Tibial artery (tissue), 4 donors: Measurements from ENCODE around the gene ZNF563.
"Not testable (repeated sequence)": the region's sequence is repeated elsewhere in the genome, so short reads cannot be mapped to it uniquely, and the experiment has no call there.

Source experiments
- DNase-seq, 2 donors: peaks; one replicate each; pipeline ENCODE4 v3.0.0-alpha.2; 2019
- H3K27ac ChIP-seq, 2 donors: fragments of 200-600 bp; sonication (generic) in 1 of 2; 1 replicate in 1 of 2; 2 replicates in 1 of 2; pipeline ENCODE4 v1.5.1; 2018 to 2019; ENCODE audit warnings: mild to moderate bottlenecking in 1 of 2
- H3K27me3 ChIP-seq, 2 donors: fragments of 200-600 bp; sonication (generic) in 1 of 2; one replicate each; pipeline versions ENCODE4 v1.5.1 to v1.6.0; 2016 to 2019
- H3K36me3 ChIP-seq, 3 donors: fragments of 200-600 bp; sonication (generic) in 2 of 3; one replicate each; pipeline ENCODE4 v1.5.1; 2016 to 2019; ENCODE audit warnings: mild to moderate bottlenecking in 2 of 3
- H3K4me1 ChIP-seq, 4 donors: fragments of 200-600 bp; sonication (generic) in 2 of 4; 1 replicate in 3 of 4; 2 replicates in 1 of 4; pipeline ENCODE4 v1.5.1; 2016 to 2019
- H3K4me3 ChIP-seq, 2 donors: fragments of 200-600 bp; sonication (generic) in 1 of 2; 1 replicate in 1 of 2; 2 replicates in 1 of 2; pipeline ENCODE4 v1.5.1; 2018 to 2019; ENCODE audit warnings: mild to moderate bottlenecking in 2 of 2
- H3K9me3 ChIP-seq, 3 donors: fragments of 200-600 bp; sonication (generic) in 1 of 3; one replicate each; pipeline ENCODE4 v1.5.1; 2016 to 2019
- intact Hi-C: fragments of 100-400 bp; cut with DNase I; formaldehyde crosslinking; loops from one replicate; pipeline ENCODE4 v1.15.0; 2023; ENCODE audit warnings: low total_unique reads
- TF ChIP-seq, protein P1 (sequence below), 2 experiments: fragments of 200-600 bp in 1 of 2; fragments of 450-650 bp in 1 of 2; IDR thresholded peaks; one replicate each; pipeline ENCODE4 v1.5.1; 2017 to 2019; ENCODE audit warnings: antibody characterized with exemption in 2 of 2, mild to moderate bottlenecking in 1 of 2, moderate library complexity in 1 of 2

Gene ZNF563

DNA sequence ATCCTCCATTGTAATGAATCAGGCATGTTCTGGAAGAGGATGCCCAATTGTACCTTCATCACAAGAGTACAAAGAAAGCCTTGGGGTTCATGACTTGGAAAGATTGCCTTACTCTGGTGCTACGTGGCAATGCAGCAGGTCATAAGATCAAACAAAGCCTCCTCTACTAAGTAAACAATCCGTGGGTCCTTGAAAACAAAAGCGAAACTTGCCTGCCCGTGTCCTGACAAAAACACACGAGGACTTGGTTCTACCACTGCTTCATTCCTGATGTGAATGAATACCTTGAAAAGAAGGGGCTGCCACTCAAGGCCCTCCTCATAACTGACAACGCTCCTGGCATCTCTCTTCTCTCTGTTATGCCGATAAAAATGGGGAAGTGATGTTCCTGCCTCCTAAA lies 18.9 kb downstream of the ZNF563 start:
- Histone ChIP-seq H3K36me3 (peaks cover 18 to 31% (median 25%) of the 10 kb centered on the region in 3 donors), H3K4me3 (no peak overlapping the region), H3K27ac (no peak overlapping the region), H3K9me3 (peaks cover 0 to 14% (median 5%) of the 10 kb centered on the region in 3 donors), H3K27me3 (no peaks in the 10 kb centered on the region), H3K4me1 (no peaks in the 10 kb centered on the region)
- TF ChIP-seq, protein P1, sequence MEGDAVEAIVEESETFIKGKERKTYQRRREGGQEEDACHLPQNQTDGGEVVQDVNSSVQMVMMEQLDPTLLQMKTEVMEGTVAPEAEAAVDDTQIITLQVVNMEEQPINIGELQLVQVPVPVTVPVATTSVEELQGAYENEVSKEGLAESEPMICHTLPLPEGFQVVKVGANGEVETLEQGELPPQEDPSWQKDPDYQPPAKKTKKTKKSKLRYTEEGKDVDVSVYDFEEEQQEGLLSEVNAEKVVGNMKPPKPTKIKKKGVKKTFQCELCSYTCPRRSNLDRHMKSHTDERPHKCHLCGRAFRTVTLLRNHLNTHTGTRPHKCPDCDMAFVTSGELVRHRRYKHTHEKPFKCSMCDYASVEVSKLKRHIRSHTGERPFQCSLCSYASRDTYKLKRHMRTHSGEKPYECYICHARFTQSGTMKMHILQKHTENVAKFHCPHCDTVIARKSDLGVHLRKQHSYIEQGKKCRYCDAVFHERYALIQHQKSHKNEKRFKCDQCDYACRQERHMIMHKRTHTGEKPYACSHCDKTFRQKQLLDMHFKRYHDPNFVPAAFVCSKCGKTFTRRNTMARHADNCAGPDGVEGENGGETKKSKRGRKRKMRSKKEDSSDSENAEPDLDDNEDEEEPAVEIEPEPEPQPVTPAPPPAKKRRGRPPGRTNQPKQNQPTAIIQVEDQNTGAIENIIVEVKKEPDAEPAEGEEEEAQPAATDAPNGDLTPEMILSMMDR (IDR thresholded peaks at IDR 0.05): no peak
- intact Hi-C loops: no loop called here
- DNase-seq: no peak

DNA sequence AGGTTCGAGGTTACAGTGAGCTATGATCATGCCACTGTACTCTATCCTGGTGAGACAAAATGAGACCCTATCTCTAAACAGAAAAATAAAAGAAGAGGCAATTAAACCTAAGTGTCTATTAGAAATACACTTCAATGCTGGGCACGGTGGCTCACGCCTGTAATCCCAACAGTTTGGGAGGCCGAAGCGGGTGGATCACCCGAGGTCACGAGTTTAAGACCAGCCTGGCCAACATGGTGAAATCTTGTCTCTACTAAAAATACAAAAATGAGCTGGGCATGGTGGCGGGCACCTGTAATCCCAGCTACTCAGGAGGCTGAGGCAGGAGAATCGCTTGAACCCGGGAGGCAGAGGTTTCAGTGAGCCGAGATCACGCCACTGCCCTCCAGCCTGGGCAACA lies 24.5 kb downstream of the ZNF563 start:
- H3K27ac ChIP-seq, H3K4me1 ChIP-seq, DNase-seq, H3K27me3 ChIP-seq, H3K36me3 ChIP-seq, H3K4me3 ChIP-seq, H3K9me3 ChIP-seq, intact Hi-C loops: not testable (repeated sequence)

DNA sequence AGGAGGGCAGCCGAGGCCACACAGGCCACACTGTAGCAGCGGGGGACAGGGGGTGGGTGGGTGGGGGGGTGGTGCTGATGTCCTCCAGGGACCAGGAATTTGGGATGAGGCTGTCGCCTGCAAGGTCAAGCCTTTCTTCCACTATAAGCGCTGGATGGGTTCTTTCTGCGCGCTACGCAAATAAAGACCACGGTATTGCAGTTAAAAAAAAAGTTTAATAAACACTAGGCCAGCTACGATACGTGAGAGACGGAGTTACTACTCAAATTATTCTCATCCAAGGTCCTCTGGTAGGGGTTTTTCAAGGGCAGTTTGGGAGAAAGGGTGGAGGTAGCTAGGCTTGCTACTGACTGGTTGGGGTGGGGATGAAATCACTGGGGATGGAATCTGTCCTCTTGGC lies 38.2 kb downstream of the ZNF563 start:
- Histone ChIP-seq H3K4me1 (peaks cover 0 to 31% (median 17%) of the 10 kb centered on the region in 4 donors), H3K27ac (peak overlapping the region; percentile 95 to 96), H3K27me3 (no peaks in the 10 kb centered on the region), H3K9me3 (no peaks in the 10 kb centered on the region), H3K4me3 (peak overlapping the region; percentile 96 to 97), H3K36me3 (no peaks in the 10 kb centered on the region)
- no peak for DNase-seq
- TF ChIP-seq, protein P1 (IDR thresholded peaks at IDR 0.05): no peak
- intact Hi-C loops: loop anchor here (10.0 kb wide), 1 partner anchor 130 kb away; the partner anchor contains the start of gene ZNF136

- intact Hi-C loops: loop anchor here (10.0 kb wide), 1 partner anchor 130 kb away; the partner anchor contains the start of gene ZNF136
These were observed 38.9 kb downstream of the ZNF563 start, which contains the start of gene ZNF44 for GRCh38 chr19:12294249-12295158. Gene ZNF44, minus strand, starts transcription at chr19:12294883. Its CDS starts 189 bp downstream, at chr19:12294694.

GRCh38 chr19:12293777-12294248 lies 39.6 kb downstream of the ZNF563 start:
- Histone ChIP-seq H3K27me3 (no peaks in the 10 kb centered on the region), H3K9me3 (no peaks in the 10 kb centered on the region), H3K27ac (peak overlapping the region; percentile 95 to 96), H3K36me3 (no peaks in the 10 kb centered on the region), H3K4me1 (peaks cover 0 to 40% (median 25%) of the 10 kb centered on the region in 4 donors), H3K4me3 (peak overlapping the region; percentile 96 to 97)
- DNase-seq: peak; percentile 73 to 77
- intact Hi-C loops: loop anchor here (10.0 kb wide), 1 partner anchor 129 kb away; the partner anchor contains the start of gene ZNF136
- TF ChIP-seq, protein P1 (IDR thresholded peaks at IDR 0.05): no peak

More at GRCh38 chr19:12294249-12295158, 38.9 kb downstream of the ZNF563 start, which contains the start of gene ZNF44:
- Histone ChIP-seq H3K27ac (peak within 1 kb of the TSS; percentile 95 to 96), H3K4me3 (peak within 1 kb of the TSS; percentile 96 to 97), H3K27me3 (no peaks in the 10 kb centered on the region), H3K4me1 (peaks cover 0 to 35% (median 19%) of the 10 kb centered on the region in 4 donors), H3K9me3 (no peaks in the 10 kb centered on the region), H3K36me3 (no peaks in the 10 kb centered on the region)
- DNase-seq: peak; percentile 99
- TF ChIP-seq, protein P1 (IDR thresholded peaks at IDR 0.05): no peak

GRCh38 chr19:12289790-12290065 lies 43.7 kb downstream of the ZNF563 start:
- H3K4me3 ChIP-seq: no peak overlapping the region
- DNase-seq: no peak
- intact Hi-C loops: loop anchor here (10.0 kb wide), 1 partner anchor 125 kb away; the partner anchor contains the start of gene ZNF136
- H3K27me3 ChIP-seq: no peaks in the 10 kb centered on the region
- H3K4me1 ChIP-seq: peaks cover 0 to 35% (median 26%) of the 10 kb centered on the region in 4 donors
- peaks cover 0 to 4% (median 1%) of the 10 kb centered on the region in 3 donors for H3K36me3 ChIP-seq
- no peaks in the 10 kb centered on the region for H3K9me3 ChIP-seq
- TF ChIP-seq, protein P1 (IDR thresholded peaks at IDR 0.05): no peak
- peak overlapping the region; percentile 48 to 58 for H3K27ac ChIP-seq
